ENCODE results near the gene GASK1B.

The GASK1B gene

DNA sequence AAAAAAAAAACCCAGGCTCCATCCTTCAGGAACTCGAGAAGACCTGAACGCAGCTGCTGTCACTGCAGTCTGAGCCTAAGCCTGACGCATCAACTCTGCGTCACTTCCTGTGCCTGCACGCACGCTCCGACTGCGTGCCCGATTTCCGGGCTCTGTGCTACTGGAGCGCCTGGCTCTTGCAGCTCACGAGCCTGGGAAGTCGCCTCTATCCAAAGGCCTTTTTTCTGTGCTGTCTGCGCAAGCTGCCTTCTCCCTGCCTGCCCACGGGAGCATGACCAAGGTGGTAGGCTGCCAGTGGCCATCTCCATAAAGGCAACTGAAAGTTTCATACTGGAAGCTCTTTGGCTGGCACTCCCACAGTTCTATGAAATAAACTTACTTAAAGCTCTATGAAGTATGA, 9.9 kb upstream of the GASK1B start:
- no peak for FAIRE-seq

DNA sequence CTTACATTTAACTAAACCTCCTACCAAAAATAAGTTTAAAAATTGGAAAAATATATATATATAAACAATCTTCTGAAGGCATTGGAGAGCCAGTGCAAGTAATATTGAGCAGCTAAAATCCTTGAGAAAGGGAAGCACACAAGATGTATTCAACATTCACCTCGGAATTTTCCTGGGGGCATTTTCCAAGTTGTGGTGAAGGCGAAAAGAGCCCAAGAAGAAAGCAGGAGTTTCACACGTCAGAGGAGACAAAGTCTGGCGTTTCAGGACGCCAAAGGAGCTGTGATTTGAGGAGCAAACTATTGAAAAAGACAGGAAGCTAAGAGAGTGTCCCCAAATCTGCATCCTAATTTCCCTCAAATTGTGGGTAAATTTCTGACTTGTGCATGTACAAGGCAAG, 9.1 kb upstream of the GASK1B start:
- FAIRE-seq = no peak

DNA sequence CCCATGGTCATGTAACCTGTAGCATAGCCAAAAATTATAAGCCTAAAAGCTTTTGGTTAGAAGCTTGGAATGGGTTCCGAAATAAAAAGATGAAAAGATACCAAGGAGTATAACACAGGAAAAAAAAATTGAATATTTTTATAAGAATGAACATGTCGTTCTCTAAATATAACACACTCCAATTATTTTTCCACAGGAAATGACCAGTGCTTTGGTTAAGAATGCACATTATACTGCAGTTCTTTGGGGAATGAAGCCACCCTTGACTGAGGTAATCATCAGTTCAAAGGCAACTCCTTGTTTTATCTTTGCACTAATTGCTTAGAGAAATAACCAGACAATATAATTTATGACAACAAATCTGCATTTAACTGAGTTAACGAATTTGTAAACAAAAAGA, 6.6 kb upstream of the GASK1B start:
- FAIRE-seq = no peak

DNA sequence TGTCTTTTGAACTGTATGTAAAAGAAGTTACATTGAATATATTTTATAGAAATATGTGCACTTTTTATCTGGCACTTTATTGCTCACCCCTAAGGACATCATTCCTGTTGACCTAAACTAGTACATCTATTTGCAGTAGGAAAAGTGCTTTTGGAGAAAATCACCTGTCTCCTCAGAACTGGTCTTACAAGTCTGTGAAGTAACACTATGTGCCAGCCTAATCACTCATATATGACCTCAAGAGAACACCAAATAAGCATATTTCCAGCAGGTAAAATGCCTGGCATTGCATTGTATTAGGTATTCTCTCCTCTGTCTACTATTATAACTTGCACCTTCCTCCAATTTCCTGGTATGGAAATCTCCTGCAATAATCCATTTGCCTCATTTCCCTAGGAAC, 4.0 kb upstream of the GASK1B start:
- no peak for FAIRE-seq

DNA sequence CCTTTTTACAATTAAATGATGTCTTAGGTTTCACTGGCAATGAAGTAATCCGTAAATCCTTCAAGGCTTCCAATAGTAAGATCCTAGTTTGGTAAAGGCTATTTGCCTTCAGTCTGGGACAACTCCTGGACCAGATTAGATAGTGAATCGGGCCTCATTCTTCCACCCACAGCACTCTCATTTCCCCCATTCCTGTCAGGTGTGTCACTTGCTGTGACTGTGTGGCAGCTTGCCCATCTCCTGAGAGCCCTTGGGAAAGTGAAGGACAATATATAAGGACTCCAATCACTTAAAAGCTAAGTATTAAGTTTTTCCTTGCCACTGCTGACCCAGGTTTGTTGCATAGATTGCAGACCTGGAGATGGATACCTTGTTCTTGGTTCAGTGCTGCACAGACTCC, 3.3 kb upstream of the GASK1B start:
- no peak for FAIRE-seq

DNA sequence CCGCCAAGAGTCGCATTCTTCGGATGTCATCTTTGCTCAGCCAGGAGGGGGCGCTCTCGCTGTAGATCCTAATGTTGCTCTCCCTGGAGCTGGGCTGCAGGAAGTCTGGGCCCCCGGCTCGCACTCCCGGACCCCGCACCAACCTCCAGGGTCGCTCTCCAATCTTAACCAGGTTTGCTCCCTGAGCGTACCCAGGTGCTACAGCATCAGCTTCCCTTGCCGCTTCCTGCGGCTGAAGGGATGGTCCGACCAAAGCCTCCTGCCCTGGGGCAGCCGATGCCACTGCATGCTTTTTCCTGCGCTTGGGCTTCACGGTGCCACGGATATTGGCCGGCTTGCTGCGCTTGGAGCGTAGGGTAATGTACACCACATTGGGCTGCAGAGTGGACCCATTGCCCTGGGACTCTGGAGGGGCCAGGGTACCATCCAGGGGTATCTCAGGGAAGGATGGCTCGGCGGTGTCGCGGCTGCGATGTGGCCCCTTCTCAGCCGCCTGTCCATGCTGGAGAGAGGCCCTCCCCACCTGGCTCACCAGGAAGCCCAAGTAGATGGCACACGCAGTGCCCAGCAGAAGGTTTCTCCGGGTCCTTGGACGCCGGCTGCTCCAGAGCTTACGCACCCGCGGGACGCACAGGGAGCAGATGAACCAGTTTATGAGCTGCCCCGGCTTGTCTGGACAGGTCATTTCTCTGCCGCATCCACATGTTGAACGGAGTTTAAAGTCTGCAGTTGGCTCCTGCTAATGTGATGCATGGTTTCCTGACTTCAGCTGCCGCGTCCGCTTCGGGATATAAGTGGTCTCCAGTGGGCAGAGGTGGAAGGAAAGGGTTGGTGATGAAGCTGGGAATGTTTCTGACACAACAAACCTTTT, 1.9 kb downstream of the GASK1B start:
- FAIRE-seq = no peak

DNA sequence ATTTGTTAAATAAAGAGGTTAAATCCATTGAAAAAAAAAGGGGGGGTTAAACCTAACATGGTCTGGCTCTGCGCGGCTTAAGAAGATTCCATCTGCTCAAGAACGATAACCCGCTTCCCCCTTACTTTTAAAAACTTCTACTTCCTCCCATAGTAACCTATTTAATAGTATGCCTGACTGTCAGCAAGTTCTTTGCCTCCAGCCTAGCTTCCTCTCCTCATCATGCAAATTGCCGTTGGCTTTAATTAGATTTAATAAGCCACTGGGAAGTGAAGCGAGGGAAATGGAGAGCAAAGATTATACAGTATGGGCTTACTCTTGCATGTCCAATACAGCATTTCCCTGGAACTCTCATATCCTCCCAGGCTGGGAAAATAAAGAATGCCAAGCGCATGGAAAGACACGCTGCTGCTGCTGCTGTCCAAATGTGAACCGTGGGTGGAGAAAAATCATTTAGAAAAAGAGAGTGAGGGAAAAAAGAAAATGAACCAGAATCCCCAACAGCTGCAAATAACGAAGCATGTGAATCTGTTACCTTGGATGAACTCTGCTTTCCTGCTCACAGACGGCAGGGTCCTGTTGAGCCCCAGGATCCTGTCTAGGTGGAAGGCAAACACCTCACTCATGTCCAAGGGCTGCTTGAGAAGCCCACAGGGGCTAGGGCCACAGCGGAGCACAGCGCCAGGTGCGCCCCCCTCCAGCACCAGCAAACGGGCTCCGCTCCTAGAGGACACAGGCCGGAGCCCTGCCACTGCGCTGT, 2.7 kb downstream of the GASK1B start:
- FAIRE-seq = no peak

DNA sequence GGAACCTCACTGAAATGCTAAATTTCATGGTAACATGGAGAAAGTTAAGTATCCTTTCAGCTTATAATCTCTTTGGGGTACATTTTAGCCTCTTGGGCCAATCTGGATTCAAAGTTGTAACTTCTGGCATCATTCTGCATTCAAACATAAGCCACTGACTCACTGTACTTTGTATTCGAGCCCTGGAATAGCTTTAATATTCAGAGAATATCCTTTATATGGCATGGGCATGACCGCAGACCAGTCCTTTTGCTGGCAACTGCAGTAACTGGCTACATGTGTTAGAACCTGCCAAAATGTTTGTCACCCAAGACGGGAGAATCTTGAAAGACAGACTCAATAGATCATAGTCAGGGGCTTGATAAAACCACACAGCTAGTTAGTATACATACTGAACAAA, 3.3 kb downstream of the GASK1B start:
- FAIRE-seq = no peak

DNA sequence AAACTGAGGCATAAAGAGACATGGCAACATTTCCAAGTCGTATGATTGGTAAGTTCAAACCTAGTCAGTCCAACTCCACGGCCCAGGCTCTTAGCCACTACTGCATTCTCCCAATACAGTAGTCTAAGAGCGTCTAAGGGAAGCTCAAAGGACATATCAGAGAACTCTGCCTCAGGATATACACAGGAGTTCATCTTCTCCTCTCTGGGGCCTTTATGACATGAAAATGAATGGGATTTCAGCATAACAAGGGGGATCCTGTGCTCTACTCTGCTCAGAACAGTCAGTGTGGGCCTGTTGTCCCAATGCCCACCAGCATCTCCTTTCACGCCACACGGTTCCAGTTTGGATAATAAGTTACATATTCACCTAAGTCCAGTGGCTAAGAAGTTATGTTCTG, 4.2 kb downstream of the GASK1B start:
- no peak for FAIRE-seq

DNA sequence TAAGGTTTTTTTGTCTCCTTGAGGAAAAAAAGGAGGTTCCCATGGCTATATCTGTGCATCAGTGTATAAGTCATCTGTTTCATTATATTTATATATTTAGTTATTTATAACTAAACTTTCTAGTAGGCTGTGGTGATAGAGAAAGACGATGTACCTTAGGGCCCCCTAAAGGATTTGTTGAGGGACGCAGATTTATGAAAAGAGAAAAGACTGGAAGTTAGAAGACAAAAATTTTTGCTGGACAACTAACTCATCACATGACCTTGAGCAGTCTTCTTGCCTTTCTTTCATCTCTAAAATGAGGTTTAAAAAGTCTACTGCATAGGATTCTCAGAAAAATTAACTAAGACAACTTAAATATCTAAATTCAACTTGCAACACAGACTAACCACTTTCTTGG, 6.1 kb downstream of the GASK1B start:
- no peak for FAIRE-seq

DNA sequence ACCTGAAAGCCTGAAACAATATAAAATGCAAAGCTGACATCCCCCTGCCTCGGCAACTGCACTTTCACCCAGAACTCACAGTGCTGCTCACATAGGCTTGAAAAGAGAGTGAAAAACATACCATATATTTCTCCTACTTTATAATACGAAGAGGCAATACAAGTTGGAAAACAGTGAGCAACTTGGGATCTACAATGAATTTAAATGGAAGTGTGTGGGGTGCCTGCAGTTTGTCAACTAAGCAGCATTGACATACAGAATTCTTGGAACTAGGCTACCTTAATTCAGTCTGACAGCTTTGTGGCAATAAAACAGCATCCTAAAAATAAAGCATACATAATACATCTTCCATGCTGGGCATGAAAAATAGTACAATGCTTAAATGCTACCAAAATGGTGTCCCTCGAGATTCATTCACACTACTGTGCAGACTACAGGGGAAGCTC, 8.0 kb downstream of the GASK1B start:
- no peak for FAIRE-seq

DNA sequence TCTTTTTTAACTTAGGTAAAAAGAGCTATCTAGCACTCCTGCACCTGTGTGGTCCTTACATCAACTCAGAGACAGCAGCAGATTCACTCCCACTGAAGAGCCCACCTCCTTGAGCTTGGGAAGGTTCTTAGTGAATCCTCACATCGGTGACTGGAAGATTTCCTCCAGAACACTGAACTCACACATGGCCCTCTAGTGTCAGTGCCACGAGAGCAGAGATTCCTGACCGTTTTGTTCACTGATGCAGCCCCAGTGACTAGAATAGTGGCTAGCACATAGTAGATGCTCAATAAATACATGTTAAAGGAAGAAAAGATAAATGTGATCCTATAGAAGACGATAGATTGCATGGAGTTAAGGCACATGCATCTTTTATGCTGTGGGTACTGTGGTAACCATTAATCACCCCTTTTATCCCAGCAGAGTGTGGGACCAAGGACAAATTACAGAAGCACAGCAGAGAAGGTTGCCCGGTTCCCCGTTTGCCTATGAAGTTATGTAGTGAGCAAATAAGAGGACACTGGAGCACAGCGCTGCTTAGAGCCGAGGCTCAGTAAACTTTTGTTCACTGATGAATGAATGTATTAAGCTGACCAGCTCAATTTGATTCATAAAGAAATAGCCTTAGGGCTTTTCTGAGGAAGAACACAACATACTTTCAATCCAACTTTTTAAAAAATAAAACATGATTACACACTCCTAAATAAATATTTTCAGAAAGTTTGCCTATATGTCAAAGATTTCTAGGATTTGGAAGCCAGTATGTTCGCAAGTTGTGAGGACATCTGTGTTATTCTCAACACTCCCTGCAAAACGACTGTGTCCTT, 8.7 kb downstream of the GASK1B start:
- no peak for FAIRE-seq

DNA sequence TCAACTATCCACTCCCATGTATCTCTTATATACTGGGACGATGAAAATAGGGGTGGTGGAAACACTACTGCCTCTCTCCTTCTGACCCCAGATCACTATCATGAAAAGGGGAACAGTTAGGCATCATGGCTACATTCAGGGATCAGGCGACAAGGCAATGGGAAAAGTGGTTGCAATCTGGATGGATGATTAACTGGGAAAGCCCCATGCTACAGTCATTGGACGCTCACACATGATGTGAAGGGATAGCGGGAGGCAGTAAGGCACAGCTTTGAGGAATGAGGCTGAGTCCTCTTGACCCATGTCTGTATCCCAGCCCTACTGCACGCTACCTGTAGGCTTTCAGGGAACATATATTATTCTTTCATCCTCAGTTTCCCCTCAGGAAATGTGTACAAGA, 10.2 kb downstream of the GASK1B start:
- FAIRE-seq = no peak

DNA sequence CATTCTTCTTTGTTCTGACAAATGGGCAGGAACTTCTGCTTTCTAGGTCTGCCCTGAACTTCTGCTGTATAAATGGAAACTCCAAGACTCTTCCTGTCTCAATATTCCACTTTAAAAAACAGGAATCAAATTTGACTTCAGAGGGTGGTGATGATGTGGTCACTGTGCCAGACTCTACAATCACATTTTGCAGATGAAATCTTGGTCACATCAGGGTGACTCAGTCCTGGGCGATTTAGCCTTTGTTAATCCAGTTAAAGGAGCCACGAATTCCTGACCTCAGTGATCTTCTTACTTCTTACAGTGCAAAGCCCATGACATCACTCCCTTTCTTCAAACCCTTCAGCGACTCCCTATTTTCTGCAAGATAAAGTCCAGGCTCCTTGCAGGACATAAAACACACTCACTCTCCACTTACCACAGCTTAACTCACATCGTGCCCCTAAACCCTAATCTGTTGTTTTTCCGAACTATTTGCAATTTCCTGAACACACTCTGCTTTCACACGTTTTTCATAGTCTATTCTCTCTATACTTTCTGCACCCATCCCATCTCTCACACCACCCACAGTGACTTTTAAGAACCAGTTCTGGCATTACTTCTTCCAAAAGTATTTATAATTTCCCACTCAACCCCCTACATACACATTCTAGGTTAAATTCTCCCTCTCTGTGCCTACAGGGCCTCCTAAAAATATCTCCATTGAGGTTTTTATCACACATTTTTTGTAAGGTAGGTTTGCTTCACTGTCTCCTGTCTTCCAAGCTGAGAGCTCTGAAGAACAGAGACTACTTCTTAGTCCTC, 11.1 kb downstream of the GASK1B start:
- FAIRE-seq = no peak

DNA sequence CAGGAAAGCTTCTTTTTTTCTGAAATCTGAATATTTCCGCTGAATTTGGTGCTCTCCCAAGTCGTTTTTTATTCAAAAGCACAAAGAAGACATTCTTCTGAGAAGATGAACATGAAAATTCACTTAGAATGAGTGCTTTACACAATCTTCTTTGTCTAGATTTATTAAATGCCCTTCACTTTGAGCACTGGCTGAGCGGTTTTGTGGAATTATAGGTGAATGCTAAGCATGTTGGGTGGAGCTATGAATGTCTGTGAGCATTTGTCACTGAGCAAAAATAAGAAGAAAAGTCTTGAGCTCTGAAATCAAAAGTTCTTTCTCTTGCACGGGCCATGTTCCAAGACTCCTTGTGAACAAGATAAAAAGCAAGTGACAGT, 13.1 kb downstream of the GASK1B start:
- FAIRE-seq = no peak

DNA sequence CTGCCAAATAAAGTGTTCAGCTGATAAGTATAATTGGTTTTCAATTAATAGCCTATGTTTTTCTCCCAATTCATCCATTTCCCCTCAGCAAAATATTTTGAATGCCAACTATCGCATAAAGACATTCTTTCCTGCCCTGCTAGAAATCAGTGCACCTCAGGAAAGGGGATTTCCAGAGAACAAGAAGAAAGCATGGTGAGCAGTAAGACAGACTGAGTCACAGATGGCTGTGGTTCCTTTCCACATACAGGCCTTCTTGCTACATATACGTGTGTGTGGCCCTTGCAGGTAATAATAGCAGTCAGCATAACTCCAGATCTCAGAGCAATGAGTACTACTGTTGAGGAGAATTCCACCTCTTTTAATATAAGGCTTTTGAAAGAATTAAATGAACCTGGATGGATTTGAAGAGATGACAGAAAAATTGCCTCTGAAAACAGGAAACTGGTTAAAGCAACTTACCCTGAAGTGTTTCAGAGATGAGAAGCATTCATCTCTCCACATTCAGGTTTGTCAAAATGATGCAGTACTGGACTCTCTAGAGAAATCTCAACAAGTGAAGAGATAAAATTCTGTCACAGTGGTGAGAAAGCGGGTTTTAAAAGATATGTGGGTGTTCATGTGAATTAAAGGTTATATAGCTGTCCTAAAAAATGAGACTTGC, 13.6 kb downstream of the GASK1B start:
- no peak for FAIRE-seq

DNA sequence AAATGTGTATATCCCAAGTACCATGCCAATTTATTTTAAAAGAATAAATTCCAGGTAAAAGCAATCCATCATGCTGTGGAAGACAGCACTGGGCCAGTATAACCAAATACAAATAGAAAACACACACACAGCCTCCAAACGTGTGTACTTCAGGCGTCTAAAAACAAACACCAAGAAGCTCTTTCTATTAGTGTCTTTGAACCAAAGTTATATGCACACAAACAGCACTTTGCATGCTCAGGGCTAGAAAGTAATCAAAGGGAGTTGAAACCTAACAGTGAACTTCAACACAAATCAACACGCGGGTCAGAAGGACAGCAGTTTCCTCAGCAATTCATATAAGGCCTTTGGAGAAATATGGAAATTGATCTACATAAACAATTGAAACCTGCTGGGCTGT, 15.4 kb downstream of the GASK1B start:
- no peak for FAIRE-seq

DNA sequence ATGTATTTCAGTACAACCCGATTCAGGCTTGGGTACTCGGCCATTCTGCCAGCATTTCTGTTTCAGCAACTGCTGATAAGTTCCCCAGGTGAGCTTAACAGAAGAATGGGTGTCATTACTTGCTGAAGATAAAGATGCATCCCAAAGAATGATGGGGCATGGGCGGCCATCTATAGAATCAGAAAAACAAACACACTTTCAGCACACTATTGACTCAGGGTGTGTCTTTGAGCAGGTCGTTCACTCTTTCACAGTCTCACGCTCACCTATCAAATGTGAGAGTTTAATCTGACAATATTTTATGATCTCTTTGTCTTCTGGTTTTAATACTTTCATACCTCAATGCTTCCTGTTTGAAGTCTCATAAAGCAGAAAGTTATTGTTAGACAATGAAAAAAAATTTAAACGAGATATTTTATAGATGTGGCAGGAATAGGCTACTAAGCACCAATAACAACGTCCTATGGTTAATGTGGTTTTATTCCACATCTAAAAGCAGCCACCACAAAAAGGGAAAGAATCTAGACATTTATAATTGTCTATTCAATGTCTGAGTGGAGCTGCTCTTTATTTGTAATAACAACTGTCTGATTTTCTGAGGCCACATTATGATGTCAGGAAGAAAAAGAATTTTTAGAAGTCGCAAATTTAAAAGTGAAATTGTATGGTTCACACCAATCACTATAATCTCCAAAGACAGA, 17.0 kb downstream of the GASK1B start:
- no peak for FAIRE-seq

DNA sequence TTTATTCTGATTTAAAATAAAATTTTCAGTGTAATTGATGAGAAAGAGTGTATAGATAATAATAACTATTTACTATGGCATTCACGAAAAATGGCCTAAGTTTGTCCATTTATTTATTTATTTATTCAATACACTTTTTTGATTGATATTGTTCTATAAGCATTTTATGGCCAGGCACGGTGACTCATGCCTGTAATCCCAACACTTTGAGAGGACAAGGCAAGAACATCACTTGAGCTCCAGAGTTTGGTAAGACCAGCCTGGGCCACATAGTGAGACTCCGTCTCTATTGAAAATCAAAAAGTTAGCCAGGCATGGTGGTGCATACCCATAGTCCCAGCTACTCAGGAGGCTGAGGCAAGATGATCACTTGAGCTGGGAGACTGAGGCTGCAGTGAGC, 25.7 kb downstream of the GASK1B start:
- FAIRE-seq = no peak

DNA sequence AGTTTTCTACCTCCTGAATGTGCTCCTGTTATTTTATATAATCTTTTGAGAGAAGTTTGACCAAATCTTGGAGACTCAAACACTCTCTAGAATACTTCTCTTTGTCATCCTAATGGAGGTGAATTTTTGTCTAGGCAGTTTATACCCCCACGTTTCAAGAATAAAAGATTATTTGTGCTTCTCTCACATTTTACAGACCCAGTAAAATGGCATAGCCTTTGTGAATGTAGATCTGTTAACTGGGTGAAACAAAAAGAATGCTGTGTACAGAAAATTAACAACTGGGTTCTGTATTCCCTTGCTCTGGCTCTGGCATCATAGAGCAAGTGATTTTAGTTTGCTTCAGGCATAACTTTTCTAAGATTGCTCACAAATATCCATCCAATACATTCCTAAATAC, 26.1 kb downstream of the GASK1B start:
- no peak for FAIRE-seq

DNA sequence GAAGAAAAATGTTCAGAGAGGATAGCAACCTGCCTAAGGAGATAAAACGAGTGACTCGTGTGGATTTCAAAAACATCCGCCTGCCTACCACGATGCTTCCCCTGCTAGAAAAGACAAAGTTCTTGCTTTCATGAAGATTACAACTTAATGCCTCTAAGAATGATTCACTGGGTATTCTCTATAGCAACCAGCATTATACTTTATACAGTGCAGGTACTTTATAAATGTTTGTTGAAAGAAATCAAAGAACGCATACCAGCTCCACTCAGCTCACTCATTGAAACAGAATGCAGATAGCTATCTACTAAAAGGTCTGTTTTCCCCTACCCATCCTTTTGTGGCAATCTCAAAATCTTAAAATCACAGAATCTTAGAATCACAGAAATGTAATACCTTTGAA, 33.7 kb downstream of the GASK1B start:
- no peak for FAIRE-seq
